ENCODE data around the gene LAPTM5. TPM values are rescaled to one million over a fixed set of nuclear protein-coding genes. Genes with fewer than 3 reads are reported as not detected.

The LAPTM5 gene
- total RNA-seq, 1 experiment from 2014 or later: not detected

DNA sequence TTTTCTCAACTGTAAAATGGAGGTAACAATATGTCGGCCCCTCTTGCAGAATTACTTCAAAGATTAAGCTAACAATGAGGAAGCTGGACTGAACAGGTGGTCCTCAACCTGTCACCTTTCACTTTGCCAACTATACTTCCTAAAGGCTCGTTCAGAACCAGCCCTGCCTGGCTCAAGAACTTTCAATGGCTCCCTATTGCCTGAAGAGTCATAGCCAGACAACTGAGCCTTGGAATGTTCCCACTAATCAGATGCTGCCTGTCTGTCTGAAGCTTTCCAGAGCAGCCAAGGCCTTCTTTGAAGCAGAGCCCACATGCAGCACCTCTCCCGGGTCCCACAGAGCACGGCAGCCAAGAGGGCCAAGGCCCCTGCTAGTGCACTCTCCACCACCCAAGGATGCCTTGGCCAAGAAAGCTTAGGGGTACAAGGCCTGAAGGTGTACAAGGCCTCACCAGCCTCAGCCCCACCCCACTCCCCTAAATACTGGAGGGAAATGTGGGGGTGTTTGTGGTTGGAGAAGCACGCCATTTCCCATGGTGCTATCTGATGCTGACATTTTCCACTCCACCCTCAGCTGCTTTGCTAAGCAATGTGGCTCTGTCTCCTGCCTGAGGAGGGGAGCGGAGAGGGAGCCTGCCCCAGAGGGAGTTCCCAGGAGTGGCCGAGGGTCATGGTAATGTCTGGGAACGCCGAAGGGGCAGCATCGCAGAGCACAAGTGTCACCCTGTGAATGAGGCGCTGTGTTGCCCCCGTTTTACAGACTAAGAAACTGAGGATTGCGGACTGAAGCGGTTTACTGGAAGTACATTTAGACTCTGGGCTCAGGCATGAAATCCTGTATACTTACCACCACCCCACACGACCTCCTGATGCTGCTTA lies 8.2 kb upstream of the LAPTM5 start:
- Histone ChIP-seq H3K9me3 (ENCODE audit: low read depth, low read length, poor library complexity, severe bottlenecking) (no peaks in the 10 kb centered on the region), H3K27ac (ENCODE audit: low read depth, low read length, poor library complexity, severe bottlenecking) (no peak overlapping the region), H3K4me3 (ENCODE audit: low read depth, low read length, poor library complexity, severe bottlenecking) (no peak overlapping the region), H3K4me1 (ENCODE audit: insufficient read depth, low read length, poor library complexity, severe bottlenecking) (peaks cover 6% of the 10 kb centered on the region), H3K36me3 (ENCODE audit: insufficient read depth, low read length, poor library complexity, severe bottlenecking) (no peaks in the 10 kb centered on the region), H3K27me3 (replicated peaks; ENCODE audit: insufficient read depth, low read depth, low read length, poor library complexity) (no peaks in the 10 kb centered on the region)
- DNase-seq (ENCODE audit: low spot score): no peak
- ChIA-PET POLR2A (ENCODE audit: low non-redundant PET) (no interaction called here), CTCF (interaction anchor here (0.6 kb wide), 1 partner anchor 14 kb away, joined by 6 read pairs; no protein-coding TSS in a partner anchor)
- intact Hi-C loops (cut with micrococcal nuclease; ENCODE audit: unreplicated experiment): no loop called here
- TF ChIP-seq, protein P1, sequence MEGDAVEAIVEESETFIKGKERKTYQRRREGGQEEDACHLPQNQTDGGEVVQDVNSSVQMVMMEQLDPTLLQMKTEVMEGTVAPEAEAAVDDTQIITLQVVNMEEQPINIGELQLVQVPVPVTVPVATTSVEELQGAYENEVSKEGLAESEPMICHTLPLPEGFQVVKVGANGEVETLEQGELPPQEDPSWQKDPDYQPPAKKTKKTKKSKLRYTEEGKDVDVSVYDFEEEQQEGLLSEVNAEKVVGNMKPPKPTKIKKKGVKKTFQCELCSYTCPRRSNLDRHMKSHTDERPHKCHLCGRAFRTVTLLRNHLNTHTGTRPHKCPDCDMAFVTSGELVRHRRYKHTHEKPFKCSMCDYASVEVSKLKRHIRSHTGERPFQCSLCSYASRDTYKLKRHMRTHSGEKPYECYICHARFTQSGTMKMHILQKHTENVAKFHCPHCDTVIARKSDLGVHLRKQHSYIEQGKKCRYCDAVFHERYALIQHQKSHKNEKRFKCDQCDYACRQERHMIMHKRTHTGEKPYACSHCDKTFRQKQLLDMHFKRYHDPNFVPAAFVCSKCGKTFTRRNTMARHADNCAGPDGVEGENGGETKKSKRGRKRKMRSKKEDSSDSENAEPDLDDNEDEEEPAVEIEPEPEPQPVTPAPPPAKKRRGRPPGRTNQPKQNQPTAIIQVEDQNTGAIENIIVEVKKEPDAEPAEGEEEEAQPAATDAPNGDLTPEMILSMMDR (conservative IDR thresholded peaks at IDR 0.05; ENCODE audit: low read depth, low read length): no peak
- TF ChIP-seq EZH2 (IDR thresholded peaks at IDR 0.05; ENCODE audit: borderline replicate concordance, low read depth, low read length, poor library complexity, severe bottlenecking): no peak
- no TSS peak for BruUV-seq (replicated peaks)

GRCh38 chr1:30764939-30765555 lies 7.5 kb upstream of the LAPTM5 start:
- ChIA-PET CTCF (no interaction called here), POLR2A (ENCODE audit: low non-redundant PET) (no interaction called here)
- peaks cover 6% of the 10 kb centered on the region for H3K4me1 ChIP-seq (ENCODE audit: insufficient read depth, low read length, poor library complexity, severe bottlenecking)
- H3K9me3 ChIP-seq (ENCODE audit: low read depth, low read length, poor library complexity, severe bottlenecking): no peaks in the 10 kb centered on the region
- no peaks in the 10 kb centered on the region for H3K27me3 ChIP-seq (replicated peaks; ENCODE audit: insufficient read depth, low read depth, low read length, poor library complexity)
- H3K4me3 ChIP-seq (ENCODE audit: low read depth, low read length, poor library complexity, severe bottlenecking): no peak overlapping the region
- no peak for TF ChIP-seq EZH2 (IDR thresholded peaks at IDR 0.05; ENCODE audit: borderline replicate concordance, low read depth, low read length, poor library complexity, severe bottlenecking)
- TF ChIP-seq, protein P1 (conservative IDR thresholded peaks at IDR 0.05; ENCODE audit: low read depth, low read length): no peak
- no peak for DNase-seq (ENCODE audit: low spot score)
- no peaks in the 10 kb centered on the region for H3K36me3 ChIP-seq (ENCODE audit: insufficient read depth, low read length, poor library complexity, severe bottlenecking)
- no TSS peak for BruUV-seq (replicated peaks)
- intact Hi-C loops (cut with micrococcal nuclease; ENCODE audit: unreplicated experiment): no loop called here
- H3K27ac ChIP-seq (ENCODE audit: low read depth, low read length, poor library complexity, severe bottlenecking): no peak overlapping the region

- BruUV-seq (replicated peaks): no TSS peak
- Histone ChIP-seq H3K36me3 (ENCODE audit: insufficient read depth, low read length, poor library complexity, severe bottlenecking) (no peaks in the 10 kb centered on the region), H3K9me3 (ENCODE audit: low read depth, low read length, poor library complexity, severe bottlenecking) (no peaks in the 10 kb centered on the region), H3K4me3 (ENCODE audit: low read depth, low read length, poor library complexity, severe bottlenecking) (no peak overlapping the region), H3K27ac (ENCODE audit: low read depth, low read length, poor library complexity, severe bottlenecking) (no peak overlapping the region), H3K27me3 (replicated peaks; ENCODE audit: insufficient read depth, low read depth, low read length, poor library complexity) (no peaks in the 10 kb centered on the region), H3K4me1 (ENCODE audit: insufficient read depth, low read length, poor library complexity, severe bottlenecking) (peaks cover 6% of the 10 kb centered on the region)
- intact Hi-C loops (cut with micrococcal nuclease; ENCODE audit: unreplicated experiment): no loop called here
- no peak for TF ChIP-seq EZH2 (IDR thresholded peaks at IDR 0.05; ENCODE audit: borderline replicate concordance, low read depth, low read length, poor library complexity, severe bottlenecking)
- TF ChIP-seq, protein P1 (conservative IDR thresholded peaks at IDR 0.05; ENCODE audit: low read depth, low read length): no peak
- no peak for DNase-seq (ENCODE audit: low spot score)
- ChIA-PET CTCF (no interaction called here), POLR2A (ENCODE audit: low non-redundant PET) (no interaction called here)
Observed at GRCh38 chr1:30764396-30764795, 6.8 kb upstream of the LAPTM5 start.

All from A673 (cell line).